Panc1 (cell line): ENCODE results near the gene ANP32A. TPM values are rescaled to one million over a fixed set of nuclear protein-coding genes. Genes with fewer than 3 reads are reported as not detected.

Source experiments
- ATAC-seq: fragments of 200-7000 bp; cut with Tn5 transposase; 2 replicates; pipeline ENCODE4 v1.9.1; 2020; ENCODE audit warnings: mild to moderate bottlenecking, moderate library complexity
- BruUV-seq: library from RNA; stranded (reverse); fragments of 400-500 nt; replicated peaks from 2 replicates; lab custom pipeline; 2021; lab: Mats Ljungman, UMichigan
- CTCF ChIA-PET: fragments of 300-600 bp; sonication (Branson Sonifier 250); formaldehyde crosslinking; loops from one replicate; lab custom pipeline; 2022; ENCODE audit warnings: antibody characterized with exemption; lab: Charles Lee
- POLR2A ChIA-PET: fragments of 300-600 bp; sonication (Branson Sonifier 250); formaldehyde crosslinking; loops from one replicate; lab custom pipeline; 2022; ENCODE audit warnings: antibody characterized with exemption; lab: Charles Lee
- DNase-seq: peaks from one replicate; pipeline ENCODE4 v3.0.0-alpha.2; 2010; ENCODE audit warnings: low read depth, low spot score
- H3K27ac ChIP-seq: 2 replicates; pipeline ENCODE4 v1.5.1; 2011; ENCODE audit warnings: mild to moderate bottlenecking, low read length, inconsistent platforms
- H3K27me3 ChIP-seq: fragments of 200-500 bp; sonication (Bioruptor generic); 2 replicates; pipeline ENCODE4 v1.6.0; 2014; ENCODE audit warnings: low read length, inconsistent platforms; ENCODE audit not compliant: control insufficient read depth, insufficient read depth
- H3K36me3 ChIP-seq: fragments of 200-500 bp; sonication (Bioruptor generic); 2 replicates; pipeline ENCODE4 v1.5.1; 2014; ENCODE audit warnings: inconsistent platforms, mild to moderate bottlenecking, low read length, moderate library complexity; ENCODE audit not compliant: control insufficient read depth, insufficient read depth
- H3K4me1 ChIP-seq: 2 replicates; pipeline ENCODE4 v1.5.1; 2011; ENCODE audit warnings: inconsistent platforms, mild to moderate bottlenecking, low read length, moderate library complexity; ENCODE audit not compliant: control insufficient read depth, insufficient read depth
- H3K4me3 ChIP-seq, 2 experiments: 2 replicates each; pipeline ENCODE4 v1.5.1; 2011 to 2012; ENCODE audit warnings: low read depth in 2 of 2, low read length in 2 of 2, mild to moderate bottlenecking in 2 of 2, inconsistent platforms in 1 of 2, moderate library complexity in 1 of 2
- H3K9me3 ChIP-seq: fragments of 200-500 bp; sonication (Bioruptor generic); 2 replicates; pipeline ENCODE4 v1.5.1; 2014; ENCODE audit warnings: low read depth, mild to moderate bottlenecking, inconsistent platforms, low read length, moderate library complexity; ENCODE audit not compliant: control insufficient read depth, insufficient read depth
- CTCF ChIP-seq: fragments of 450-650 bp; IDR thresholded peaks from 2 replicates; pipeline ENCODE4 v1.5.1; 2017; ENCODE audit warnings: mild to moderate bottlenecking
- POLR2AphosphoS5 ChIP-seq: IDR thresholded peaks from 2 replicates; pipeline ENCODE4 v1.6.1; 2012; ENCODE audit warnings: mild to moderate bottlenecking, low read depth, low read length, moderate library complexity
- REST ChIP-seq, 2 experiments: IDR thresholded peaks; 2 replicates each; pipeline ENCODE4 v1.6.1; 2011 to 2012; ENCODE audit warnings: low read depth in 2 of 2, control low read depth in 1 of 2, low read length in 1 of 2, mild to moderate bottlenecking in 1 of 2, moderate library complexity in 1 of 2; ENCODE audit not compliant: insufficient read depth in 1 of 2
- SIN3A ChIP-seq: IDR thresholded peaks from 2 replicates; pipeline ENCODE4 v1.6.1; 2012; ENCODE audit warnings: low read depth, mild to moderate bottlenecking, low read length, moderate library complexity, borderline replicate concordance; ENCODE audit not compliant: insufficient read depth
- TCF7L2 ChIP-seq: IDR thresholded peaks from 2 replicates; pipeline ENCODE4 v1.6.1; 2011; ENCODE audit warnings: mild to moderate bottlenecking, low read depth, low read length, inconsistent platforms
- in situ Hi-C: cut with HindIII; loops from 2 replicates; pipeline ENCODE4 v1.10.0; 2016; ENCODE audit warnings: low sequenced_read_pairs, low pct_unique_long_range_greater_than_20kb
- intact Hi-C: fragments of 100-400 bp; cut with micrococcal nuclease; formaldehyde crosslinking; loops from one replicate; pipeline ENCODE4 v1.10.0; 2022; ENCODE audit not compliant: unreplicated experiment
- total RNA-seq: library from RNA; stranded (reverse); gene quantifications from one replicate; pipeline ENCODE4 v1.2.1, GENCODE V29; 2021; ENCODE audit not compliant: unreplicated experiment

ANP32A gene
- total RNA-seq, 1 experiment from 2014 or later = 226 TPM

- BruUV-seq = no TSS peak
- in situ Hi-C loops (no loop called here), intact Hi-C loops (no loop called here)
- no peak overlapping the region for H3K27ac ChIP-seq
- H3K27me3 ChIP-seq = no peaks in the 10 kb centered on the region
- peaks cover 24% of the 10 kb centered on the region for H3K4me1 ChIP-seq
- TF ChIP-seq POLR2AphosphoS5 = no peak
- no peak for TF ChIP-seq SIN3A
- TF ChIP-seq TCF7L2 = no peak
- TF ChIP-seq REST (IDR thresholded peaks at IDR 0.05; ENCODE audit: insufficient read depth in 1 of 2, low read depth in 2 of 2, low read length in 1 of 2) = no peak
- no peak for TF ChIP-seq CTCF
- H3K4me3 ChIP-seq = no peak overlapping the region
- no peaks in the 10 kb centered on the region for H3K9me3 ChIP-seq
- CTCF ChIA-PET = no interaction called here
- peaks cover 26% of the 10 kb centered on the region for H3K36me3 ChIP-seq
- POLR2A ChIA-PET = no interaction called here
- DNase-seq = no peak
- ATAC-seq = no peak
These were observed 35.2 kb downstream of the ANP32A start for GRCh38 chr15:68785541-68785940.

GRCh38 chr15:68784206-68784605, 36.5 kb downstream of the ANP32A start:
- no peaks in the 10 kb centered on the region for H3K9me3 ChIP-seq
- intact Hi-C loops = loop anchor here (5.0 kb wide), 1 partner anchor 93 kb away; no protein-coding TSS in a partner anchor
- CTCF ChIA-PET = interaction anchor here (0.7 to 1.8 kb wide), 4 partner anchors 16 to 91 kb away, joined by 3 to 8 read pairs (median 5); no protein-coding TSS in a partner anchor
- no peak for TF ChIP-seq TCF7L2
- no peak for TF ChIP-seq POLR2AphosphoS5
- no peak for TF ChIP-seq REST (IDR thresholded peaks at IDR 0.05; ENCODE audit: insufficient read depth in 1 of 2, low read depth in 2 of 2, low read length in 1 of 2)
- no peak for TF ChIP-seq CTCF
- no peak for TF ChIP-seq SIN3A
- in situ Hi-C loops = no loop called here
- no peak for DNase-seq
- H3K27me3 ChIP-seq = no peaks in the 10 kb centered on the region
- POLR2A ChIA-PET = no interaction called here
- H3K27ac ChIP-seq = no peak overlapping the region
- no peak for ATAC-seq
- no TSS peak for BruUV-seq
- H3K4me3 ChIP-seq = no peak overlapping the region
- H3K36me3 ChIP-seq = peaks cover 30% of the 10 kb centered on the region
- H3K4me1 ChIP-seq = peaks cover 11% of the 10 kb centered on the region
